ENCODE results near the gene LRFN4. TPM values are rescaled to one million over a fixed set of nuclear protein-coding genes. Genes with fewer than 3 reads are reported as not detected.

Gene LRFN4
- polyA plus RNA-seq, 3 donors, result 1.0 to 7.7 (median 1.7) TPM

- Histone ChIP-seq H4K20me1 (ENCODE audit: insufficient read depth, low read length) (no peaks in the 10 kb centered on the region), H3K9me3 (replicated peaks in 1 of 2; ENCODE audit: control insufficient read depth in 1 of 2, insufficient read depth in 1 of 2, low read length in 2 of 2) (no peaks in the 10 kb centered on the region), H3K36me3 (replicated peaks in 1 of 2; ENCODE audit: control insufficient read depth in 1 of 2, insufficient read depth in 2 of 2, low read length in 2 of 2) (no peaks in the 10 kb centered on the region), H3K4me1 (ENCODE audit: control insufficient read depth in 1 of 2, insufficient read depth in 2 of 2, low read length in 2 of 2) (no peaks in the 10 kb centered on the region), H2AFZ (ENCODE audit: insufficient read depth, low read depth, low read length, poor library complexity, severe bottlenecking) (no peak overlapping the region), H3K27ac (ENCODE audit: low read depth in 1 of 2, low read length in 2 of 2) (no peak overlapping the region), H3K79me2 (ENCODE audit: insufficient read depth, low read length) (no peaks in the 10 kb centered on the region), H3K4me3 (replicated peaks in 1 of 3; ENCODE audit: low read depth in 2 of 3, low read length in 3 of 3) (no peak overlapping the region), H3K4me2 (replicated peaks; ENCODE audit: extremely low read depth, low read length, poor library complexity, severe bottlenecking) (no peak overlapping the region), H3K27me3 (ENCODE audit: control insufficient read depth in 2 of 2, insufficient read depth in 2 of 2, low read length in 2 of 2) (no peaks in the 10 kb centered on the region), H3K9ac (ENCODE audit: insufficient read depth, low read length, poor library complexity, severe bottlenecking) (no peak overlapping the region)
- no peak for TF ChIP-seq CTCF (IDR thresholded peaks at IDR 0.05)
- H3K4me1 Mint-ChIP-seq, result peaks cover 10% of the 10 kb centered on the region
- H3K27ac Mint-ChIP-seq, result no peak overlapping the region
- H3K36me3 Mint-ChIP-seq, result peaks cover 0 to 3% of the 10 kb centered on the region in 2 donors
- 97% methylated on average over 8 of the region's 10 CpGs for WGBS (ENCODE audit: insufficient coverage)
- no peak for DNase-seq
- H3K4me3 Mint-ChIP-seq, result no peak overlapping the region
- intact Hi-C loops (cut with micrococcal nuclease), result no loop called here
- peaks cover 1 to 7% (median 5%) of the 10 kb centered on the region in 3 donors for H3K27me3 Mint-ChIP-seq (ENCODE audit: low read depth in 3 of 3)
- peaks cover 0 to 2% (median 0%) of the 10 kb centered on the region in 7 donors for H3K9me3 Mint-ChIP-seq
These were observed 31.4 kb downstream of the LRFN4 start for GRCh38 chr11:66888282-66888681.

GRCh38 chr11:66889960-66890359 is 33.1 kb downstream of the LRFN4 start:
- Histone ChIP-seq H2AFZ (ENCODE audit: insufficient read depth, low read depth, low read length, poor library complexity, severe bottlenecking) (no peak overlapping the region), H3K4me3 (replicated peaks in 1 of 3; ENCODE audit: low read depth in 2 of 3, low read length in 3 of 3) (no peak overlapping the region), H3K9ac (ENCODE audit: insufficient read depth, low read length, poor library complexity, severe bottlenecking) (no peak overlapping the region), H3K27ac (ENCODE audit: low read depth in 1 of 2, low read length in 2 of 2) (no peak overlapping the region), H3K79me2 (ENCODE audit: insufficient read depth, low read length) (no peaks in the 10 kb centered on the region), H3K4me2 (replicated peaks; ENCODE audit: extremely low read depth, low read length, poor library complexity, severe bottlenecking) (no peak overlapping the region), H4K20me1 (ENCODE audit: insufficient read depth, low read length) (no peaks in the 10 kb centered on the region), H3K36me3 (replicated peaks in 1 of 2; ENCODE audit: control insufficient read depth in 1 of 2, insufficient read depth in 2 of 2, low read length in 2 of 2) (no peaks in the 10 kb centered on the region), H3K27me3 (ENCODE audit: control insufficient read depth in 2 of 2, insufficient read depth in 2 of 2, low read length in 2 of 2) (no peaks in the 10 kb centered on the region), H3K9me3 (replicated peaks in 1 of 2; ENCODE audit: control insufficient read depth in 1 of 2, insufficient read depth in 1 of 2, low read length in 2 of 2) (no peaks in the 10 kb centered on the region), H3K4me1 (ENCODE audit: control insufficient read depth in 1 of 2, insufficient read depth in 2 of 2, low read length in 2 of 2) (no peaks in the 10 kb centered on the region)
- no peak for DNase-seq
- H3K4me3 Mint-ChIP-seq, result no peak overlapping the region
- H3K27ac Mint-ChIP-seq, result peak overlapping the region in 1 of 7 donors; percentile 65
- peaks cover 0 to 3% of the 10 kb centered on the region in 2 donors for H3K36me3 Mint-ChIP-seq
- H3K27me3 Mint-ChIP-seq (ENCODE audit: low read depth in 3 of 3), result peaks cover 2 to 16% (median 7%) of the 10 kb centered on the region in 3 donors
- peaks cover 7% of the 10 kb centered on the region for H3K4me1 Mint-ChIP-seq
- intact Hi-C loops (cut with micrococcal nuclease), result no loop called here
- H3K9me3 Mint-ChIP-seq, result peaks cover 0 to 2% (median 0%) of the 10 kb centered on the region in 7 donors
- no peak for TF ChIP-seq CTCF (IDR thresholded peaks at IDR 0.05)
- 96% methylated on average over 6 of the region's 8 CpGs for WGBS (ENCODE audit: insufficient coverage)
